Pancreas (tissue), 10 donors: ENCODE measurements around the gene KCNC2. TPM values are rescaled to one million over a fixed set of nuclear protein-coding genes. Genes with fewer than 3 reads are reported as not detected.

ENCODE experiments used
- ATAC-seq, 4 donors: fragments of 200-7000 bp; cut with Tn5 transposase; one replicate each; pipeline versions ENCODE4 v1.8.0 to v1.9.1; 2020; ENCODE audit warnings: mild to moderate bottlenecking in 4 of 4, moderate library complexity in 4 of 4
- DNase-seq, 6 donors: peaks; one replicate each; pipeline ENCODE4 v3.0.0-alpha.2; 2020
- FAIRE-seq: peaks from 2 replicates; lab custom pipeline; 2012; peaks lifted over from hg19 to GRCh38; lab: Jason Lieb, UNC
- H3K27ac ChIP-seq, 4 donors: fragments of 200-600 bp; sonication (generic); 1 replicate in 3 of 4; 2 replicates in 1 of 4; pipeline versions ENCODE4 v1.5.0 to v1.8.0; 2020
- H3K27me3 ChIP-seq, 4 donors: fragments of 200-600 bp; one replicate each; pipeline ENCODE4 v1.8.0; 2021
- H3K36me3 ChIP-seq, 3 donors: fragments of 200-600 bp; sonication (generic) in 1 of 3; one replicate each; pipeline versions ENCODE4 v1.5.0 to v1.8.0; 2020 to 2021
- H3K4me1 ChIP-seq, 3 donors: fragments of 200-600 bp; one replicate each; pipeline ENCODE4 v1.8.0; 2021
- H3K4me3 ChIP-seq, 4 donors: fragments of 200-600 bp; sonication (generic) in 2 of 4; one replicate each; pipeline versions ENCODE4 v1.5.0 to v1.8.0; 2020 to 2021
- H3K9me3 ChIP-seq, 4 donors: fragments of 200-600 bp; one replicate each; pipeline ENCODE4 v1.8.0; 2021
- WGBS, 2 donors: extraction: QIAGEN DNeasy Blood & Tissue Kit; methylation state at CpG; one replicate each; pipeline ENCODE4 v1.1.7; 2013; 5-methylcytosine and 5-hydroxymethylcytosine counted together
- intact Hi-C, 3 donors: fragments of 100-400 bp; cut with DNase I; formaldehyde crosslinking; loops; one replicate each; pipeline versions ENCODE4 v1.11.1 to v1.14.2; 2022
- polyA plus RNA-seq, 2 donors: library from polyadenylated mRNA; stranded (reverse); fragments of 200-250 nt; gene quantifications; one replicate each; pipeline ENCODE4 v1.2.3, GENCODE V29; 2013
- total RNA-seq, 6 donors: library from RNA; stranded (reverse); fragmentation: NEBNext Ultra II Directional in 4 of 6; extraction: Animal tissue kit (Norgen Biotek cat#: 25700) in 4 of 6; gene quantifications; one replicate each; pipeline versions ENCODE4 v1.2.1 to v1.2.4, GENCODE V29; 2021 to 2023
- TF ChIP-seq, protein P1 (sequence below), 4 donors: fragments of 200-600 bp; sonication (generic) in 3 of 4; IDR thresholded peaks; one replicate each; pipeline versions ENCODE4 v1.5.0 to v1.8.0; 2021; ENCODE audit warnings: antibody characterized with exemption in 4 of 4
- donor health status: healthy with polysubstance abuse.
- donor health status: DM: no; HTN: no; CAD: no; lungs with moderate emphysema.
- donor health status: DM: no; HTN: no; CAD: no.
- donor health status: control.
- donor health status: control.
- donor health status: Bipolar disorder and iron deficiency.
- donor health status: DM: yes; HTN: yes; CAD: no.
- donor health status: DM: no; HTN: no; CAD: no.
- donor health status: DM: no; HTN: no; CAD: no.
- donor health status: DM: yes; HTN: yes; CAD: no.

The KCNC2 gene
- total and polyA plus RNA-seq, 8 donors, result 0.06 to 0.19 (median 0.09) TPM; not detected in 3

DNA sequence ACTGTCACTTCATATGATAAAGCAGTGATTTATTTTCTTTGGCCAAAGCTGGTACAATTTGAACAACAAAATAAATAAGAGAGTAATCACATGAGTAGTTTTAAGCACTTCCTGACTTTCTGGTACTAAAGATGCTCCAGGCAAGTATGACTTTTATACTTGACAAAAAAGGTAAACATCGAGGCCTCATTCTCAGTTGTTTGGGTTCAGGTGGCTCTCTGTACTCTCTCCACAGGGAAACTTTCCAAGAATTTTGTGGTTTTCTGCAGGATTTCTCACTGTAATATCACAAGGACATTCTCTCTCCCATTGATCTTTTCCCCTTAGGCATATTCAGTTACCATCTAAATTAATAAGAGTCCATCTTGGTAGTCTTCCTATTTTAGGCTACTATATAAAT is 26.6 kb upstream of the KCNC2 start:
- Histone ChIP-seq H3K4me3 (no peak overlapping the region), H3K9me3 (no peaks in the 10 kb centered on the region), H3K36me3 (no peaks in the 10 kb centered on the region), H3K4me1 (no peaks in the 10 kb centered on the region), H3K27me3 (no peaks in the 10 kb centered on the region), H3K27ac (no peak overlapping the region)
- ATAC-seq (no peak), DNase-seq (no peak), FAIRE-seq (no peak)
- WGBS, 2 donors, result 63 to 64% methylated on average over 1 of the region's 1 CpG
- intact Hi-C loops, result no loop called here
- TF ChIP-seq, protein P1, sequence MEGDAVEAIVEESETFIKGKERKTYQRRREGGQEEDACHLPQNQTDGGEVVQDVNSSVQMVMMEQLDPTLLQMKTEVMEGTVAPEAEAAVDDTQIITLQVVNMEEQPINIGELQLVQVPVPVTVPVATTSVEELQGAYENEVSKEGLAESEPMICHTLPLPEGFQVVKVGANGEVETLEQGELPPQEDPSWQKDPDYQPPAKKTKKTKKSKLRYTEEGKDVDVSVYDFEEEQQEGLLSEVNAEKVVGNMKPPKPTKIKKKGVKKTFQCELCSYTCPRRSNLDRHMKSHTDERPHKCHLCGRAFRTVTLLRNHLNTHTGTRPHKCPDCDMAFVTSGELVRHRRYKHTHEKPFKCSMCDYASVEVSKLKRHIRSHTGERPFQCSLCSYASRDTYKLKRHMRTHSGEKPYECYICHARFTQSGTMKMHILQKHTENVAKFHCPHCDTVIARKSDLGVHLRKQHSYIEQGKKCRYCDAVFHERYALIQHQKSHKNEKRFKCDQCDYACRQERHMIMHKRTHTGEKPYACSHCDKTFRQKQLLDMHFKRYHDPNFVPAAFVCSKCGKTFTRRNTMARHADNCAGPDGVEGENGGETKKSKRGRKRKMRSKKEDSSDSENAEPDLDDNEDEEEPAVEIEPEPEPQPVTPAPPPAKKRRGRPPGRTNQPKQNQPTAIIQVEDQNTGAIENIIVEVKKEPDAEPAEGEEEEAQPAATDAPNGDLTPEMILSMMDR (IDR thresholded peaks at IDR 0.05), result no peak

DNA sequence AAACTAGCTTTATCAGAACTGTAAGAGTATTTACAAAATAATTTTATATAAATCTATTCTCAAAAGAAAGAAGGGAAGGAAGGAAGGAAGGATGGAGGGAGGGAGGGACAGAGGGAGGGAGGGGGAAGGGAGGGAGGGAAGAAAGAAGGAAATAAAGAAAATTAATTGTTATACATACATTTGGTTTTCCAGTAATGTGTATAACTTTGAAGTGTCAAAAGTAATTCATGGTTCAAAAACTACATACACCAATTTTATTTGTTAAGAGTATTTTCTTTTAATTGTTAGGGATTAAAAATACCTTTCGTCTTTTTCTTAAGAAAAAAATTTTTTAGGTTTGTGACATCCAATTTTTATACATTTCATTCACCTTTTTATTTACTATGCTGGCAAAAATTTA is 17.5 kb upstream of the KCNC2 start:
- DNase-seq, result no peak
- ATAC-seq, result no peak
- no peak overlapping the region for H3K27ac ChIP-seq
- no peaks in the 10 kb centered on the region for H3K4me1 ChIP-seq
- no peaks in the 10 kb centered on the region for H3K9me3 ChIP-seq
- 45 to 61% methylated on average over 1 of the region's 1 CpG for WGBS, 2 donors
- no peaks in the 10 kb centered on the region for H3K36me3 ChIP-seq
- H3K27me3 ChIP-seq, result peaks cover 0 to 3% (median 0%) of the 10 kb centered on the region in 4 donors
- intact Hi-C loops, result no loop called here
- TF ChIP-seq, protein P1 (IDR thresholded peaks at IDR 0.05), result no peak
- no peak overlapping the region for H3K4me3 ChIP-seq
- FAIRE-seq, result no peak

DNA sequence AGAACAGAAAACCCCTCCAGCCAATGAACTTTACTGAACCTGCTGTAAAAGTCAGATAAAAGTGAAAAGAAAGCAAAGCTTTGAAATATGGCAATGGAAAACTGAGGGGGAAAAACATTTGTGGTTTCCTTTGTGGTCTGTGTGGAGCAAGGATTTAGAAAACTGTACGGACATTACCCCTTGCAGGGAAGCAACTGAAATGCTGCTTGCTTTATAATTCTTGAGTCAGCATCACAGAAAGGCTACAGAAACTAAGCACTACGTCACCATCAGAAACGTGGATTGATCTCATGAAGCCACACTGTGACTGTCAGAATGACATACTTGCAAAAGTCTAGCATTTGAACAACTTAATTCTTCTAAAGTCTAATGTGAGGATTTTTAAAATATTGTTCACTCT is 2.4 kb upstream of the KCNC2 start:
- TF ChIP-seq, protein P1 (IDR thresholded peaks at IDR 0.05), result no peak
- DNase-seq (no peak), FAIRE-seq (no peak), ATAC-seq (no peak)
- H3K9me3 ChIP-seq, result no peaks in the 10 kb centered on the region
- no peak overlapping the region for H3K27ac ChIP-seq
- WGBS, 2 donors, result 39 to 40% methylated on average over 3 of the region's 3 CpGs
- no peaks in the 10 kb centered on the region for H3K36me3 ChIP-seq
- no peak overlapping the region for H3K4me3 ChIP-seq
- intact Hi-C loops, result no loop called here
- peaks cover 0 to 23% (median 0%) of the 10 kb centered on the region in 4 donors for H3K27me3 ChIP-seq
- no peaks in the 10 kb centered on the region for H3K4me1 ChIP-seq

- FAIRE-seq, result no peak
- Histone ChIP-seq H3K4me3 (peak overlapping the region in 1 of 4 donors; percentile 23), H3K9me3 (no peaks in the 10 kb centered on the region), H3K27me3 (peaks cover 0 to 19% (median 0%) of the 10 kb centered on the region in 4 donors), H3K36me3 (no peaks in the 10 kb centered on the region), H3K27ac (no peak overlapping the region), H3K4me1 (no peaks in the 10 kb centered on the region)
- peak in 4 of 6 donors; percentile 12 to 61 (median 32) for DNase-seq
- ATAC-seq, result peak in 3 of 4 donors; percentile 66 to 75 (median 66)
- intact Hi-C loops, result no loop called here
- WGBS, 2 donors, result 3 to 5% methylated on average over 47 to 50 of the region's 50 CpGs
- TF ChIP-seq, protein P1 (IDR thresholded peaks at IDR 0.05), result no peak
These were observed 505 bp downstream of the KCNC2 start for GRCh38 chr12:75208856-75209811.
